Measurements from ENCODE around the gene GULP1.

The GULP1 gene

GRCh38 chr2:188391354-188391753 lies 99.7 kb downstream of the GULP1 start:
- Histone ChIP-seq H3K27ac (ENCODE audit: low read depth in 2 of 2, low read length in 2 of 2) (no peak overlapping the region), H3K4me3 (ENCODE audit: low read length in 2 of 2) (no peak overlapping the region), H3K4me1 (ENCODE audit: control insufficient read depth in 2 of 2, insufficient read depth in 2 of 2, low read length in 2 of 2) (no peaks in the 10 kb centered on the region), H3K27me3 (ENCODE audit: control insufficient read depth in 2 of 2, insufficient read depth in 2 of 2, low read length in 2 of 2) (no peaks in the 10 kb centered on the region), H3K9ac (ENCODE audit: low read depth in 1 of 2, low read length in 2 of 2) (no peak overlapping the region), H3K9me3 (ENCODE audit: control insufficient read depth in 2 of 2, low read length in 2 of 2) (no peaks in the 10 kb centered on the region), H3K36me3 (ENCODE audit: control insufficient read depth in 2 of 2, insufficient read depth in 2 of 2, low read length in 2 of 2) (no peaks in the 10 kb centered on the region)

- H3K4me1 ChIP-seq (ENCODE audit: control insufficient read depth in 2 of 2, insufficient read depth in 2 of 2, low read length in 2 of 2): no peaks in the 10 kb centered on the region
- H3K9me3 ChIP-seq (ENCODE audit: control insufficient read depth in 2 of 2, low read length in 2 of 2): no peaks in the 10 kb centered on the region
- H3K4me3 ChIP-seq (ENCODE audit: low read length in 2 of 2): no peak overlapping the region
- H3K9ac ChIP-seq (ENCODE audit: low read depth in 1 of 2, low read length in 2 of 2): no peak overlapping the region
- no peaks in the 10 kb centered on the region for H3K36me3 ChIP-seq (ENCODE audit: control insufficient read depth in 2 of 2, insufficient read depth in 2 of 2, low read length in 2 of 2)
- no peak overlapping the region for H3K27ac ChIP-seq (ENCODE audit: low read depth in 2 of 2, low read length in 2 of 2)
- no peaks in the 10 kb centered on the region for H3K27me3 ChIP-seq (ENCODE audit: control insufficient read depth in 2 of 2, insufficient read depth in 2 of 2, low read length in 2 of 2)
Observed at GRCh38 chr2:188394931-188395472, 103.3 kb downstream of the GULP1 start.

GRCh38 chr2:188395903-188396689 lies 104.4 kb downstream of the GULP1 start:
- Histone ChIP-seq H3K4me3 (ENCODE audit: low read length in 2 of 2) (no peak overlapping the region), H3K4me1 (ENCODE audit: control insufficient read depth in 2 of 2, insufficient read depth in 2 of 2, low read length in 2 of 2) (no peaks in the 10 kb centered on the region), H3K9me3 (ENCODE audit: control insufficient read depth in 2 of 2, low read length in 2 of 2) (no peaks in the 10 kb centered on the region), H3K36me3 (ENCODE audit: control insufficient read depth in 2 of 2, insufficient read depth in 2 of 2, low read length in 2 of 2) (no peaks in the 10 kb centered on the region), H3K27me3 (ENCODE audit: control insufficient read depth in 2 of 2, insufficient read depth in 2 of 2, low read length in 2 of 2) (no peaks in the 10 kb centered on the region), H3K9ac (ENCODE audit: low read depth in 1 of 2, low read length in 2 of 2) (no peak overlapping the region), H3K27ac (ENCODE audit: low read depth in 2 of 2, low read length in 2 of 2) (no peak overlapping the region)

- Histone ChIP-seq H3K27ac (ENCODE audit: low read depth in 2 of 2, low read length in 2 of 2) (no peak overlapping the region), H3K4me1 (ENCODE audit: control insufficient read depth in 2 of 2, insufficient read depth in 2 of 2, low read length in 2 of 2) (no peaks in the 10 kb centered on the region), H3K9me3 (ENCODE audit: control insufficient read depth in 2 of 2, low read length in 2 of 2) (no peaks in the 10 kb centered on the region), H3K4me3 (ENCODE audit: low read length in 2 of 2) (no peak overlapping the region), H3K36me3 (ENCODE audit: control insufficient read depth in 2 of 2, insufficient read depth in 2 of 2, low read length in 2 of 2) (no peaks in the 10 kb centered on the region), H3K9ac (ENCODE audit: low read depth in 1 of 2, low read length in 2 of 2) (no peak overlapping the region), H3K27me3 (ENCODE audit: control insufficient read depth in 2 of 2, insufficient read depth in 2 of 2, low read length in 2 of 2) (no peaks in the 10 kb centered on the region)
Observed at GRCh38 chr2:188399159-188399558, 107.5 kb downstream of the GULP1 start.

- Histone ChIP-seq H3K9ac (ENCODE audit: low read depth in 1 of 2, low read length in 2 of 2) (no peak overlapping the region), H3K36me3 (ENCODE audit: control insufficient read depth in 2 of 2, insufficient read depth in 2 of 2, low read length in 2 of 2) (no peaks in the 10 kb centered on the region), H3K27ac (ENCODE audit: low read depth in 2 of 2, low read length in 2 of 2) (no peak overlapping the region), H3K4me3 (ENCODE audit: low read length in 2 of 2) (no peak overlapping the region), H3K9me3 (ENCODE audit: control insufficient read depth in 2 of 2, low read length in 2 of 2) (no peaks in the 10 kb centered on the region), H3K27me3 (ENCODE audit: control insufficient read depth in 2 of 2, insufficient read depth in 2 of 2, low read length in 2 of 2) (no peaks in the 10 kb centered on the region), H3K4me1 (ENCODE audit: control insufficient read depth in 2 of 2, insufficient read depth in 2 of 2, low read length in 2 of 2) (no peaks in the 10 kb centered on the region)
Observed at GRCh38 chr2:188403676-188404075, 112.0 kb downstream of the GULP1 start.

- Histone ChIP-seq H3K27ac (ENCODE audit: low read depth in 2 of 2, low read length in 2 of 2) (no peak overlapping the region), H3K9ac (ENCODE audit: low read depth in 1 of 2, low read length in 2 of 2) (no peak overlapping the region), H3K9me3 (ENCODE audit: control insufficient read depth in 2 of 2, low read length in 2 of 2) (no peaks in the 10 kb centered on the region), H3K27me3 (ENCODE audit: control insufficient read depth in 2 of 2, insufficient read depth in 2 of 2, low read length in 2 of 2) (no peaks in the 10 kb centered on the region), H3K36me3 (ENCODE audit: control insufficient read depth in 2 of 2, insufficient read depth in 2 of 2, low read length in 2 of 2) (no peaks in the 10 kb centered on the region), H3K4me3 (ENCODE audit: low read length in 2 of 2) (no peak overlapping the region), H3K4me1 (ENCODE audit: control insufficient read depth in 2 of 2, insufficient read depth in 2 of 2, low read length in 2 of 2) (no peaks in the 10 kb centered on the region)
Observed at GRCh38 chr2:188404341-188405004, 112.8 kb downstream of the GULP1 start.

- Histone ChIP-seq H3K4me3 (ENCODE audit: low read length in 2 of 2) (no peak overlapping the region), H3K27ac (ENCODE audit: low read depth in 2 of 2, low read length in 2 of 2) (no peak overlapping the region), H3K27me3 (ENCODE audit: control insufficient read depth in 2 of 2, insufficient read depth in 2 of 2, low read length in 2 of 2) (no peaks in the 10 kb centered on the region), H3K9me3 (ENCODE audit: control insufficient read depth in 2 of 2, low read length in 2 of 2) (no peaks in the 10 kb centered on the region), H3K4me1 (ENCODE audit: control insufficient read depth in 2 of 2, insufficient read depth in 2 of 2, low read length in 2 of 2) (no peaks in the 10 kb centered on the region), H3K9ac (ENCODE audit: low read depth in 1 of 2, low read length in 2 of 2) (no peak overlapping the region), H3K36me3 (ENCODE audit: control insufficient read depth in 2 of 2, insufficient read depth in 2 of 2, low read length in 2 of 2) (no peaks in the 10 kb centered on the region)
Observed at GRCh38 chr2:188406414-188406813, 114.7 kb downstream of the GULP1 start.

- Histone ChIP-seq H3K9me3 (ENCODE audit: control insufficient read depth in 2 of 2, low read length in 2 of 2) (peaks cover 0 to 2% of the 10 kb centered on the region in 2 donors), H3K27me3 (ENCODE audit: control insufficient read depth in 2 of 2, insufficient read depth in 2 of 2, low read length in 2 of 2) (no peaks in the 10 kb centered on the region), H3K4me1 (ENCODE audit: control insufficient read depth in 2 of 2, insufficient read depth in 2 of 2, low read length in 2 of 2) (no peaks in the 10 kb centered on the region), H3K4me3 (ENCODE audit: low read length in 2 of 2) (no peak overlapping the region), H3K27ac (ENCODE audit: low read depth in 2 of 2, low read length in 2 of 2) (no peak overlapping the region), H3K9ac (ENCODE audit: low read depth in 1 of 2, low read length in 2 of 2) (no peak overlapping the region), H3K36me3 (ENCODE audit: control insufficient read depth in 2 of 2, insufficient read depth in 2 of 2, low read length in 2 of 2) (no peaks in the 10 kb centered on the region)
Observed at GRCh38 chr2:188410504-188411235, 119.0 kb downstream of the GULP1 start.

GRCh38 chr2:188412190-188412589 lies 120.5 kb downstream of the GULP1 start:
- no peaks in the 10 kb centered on the region for H3K4me1 ChIP-seq (ENCODE audit: control insufficient read depth in 2 of 2, insufficient read depth in 2 of 2, low read length in 2 of 2)
- no peak overlapping the region for H3K9ac ChIP-seq (ENCODE audit: low read depth in 1 of 2, low read length in 2 of 2)
- H3K4me3 ChIP-seq (ENCODE audit: low read length in 2 of 2): no peak overlapping the region
- H3K27ac ChIP-seq (ENCODE audit: low read depth in 2 of 2, low read length in 2 of 2): no peak overlapping the region
- H3K27me3 ChIP-seq (ENCODE audit: control insufficient read depth in 2 of 2, insufficient read depth in 2 of 2, low read length in 2 of 2): no peaks in the 10 kb centered on the region
- no peaks in the 10 kb centered on the region for H3K36me3 ChIP-seq (ENCODE audit: control insufficient read depth in 2 of 2, insufficient read depth in 2 of 2, low read length in 2 of 2)
- H3K9me3 ChIP-seq (ENCODE audit: control insufficient read depth in 2 of 2, low read length in 2 of 2): peaks cover 0 to 2% of the 10 kb centered on the region in 2 donors

GRCh38 chr2:188414411-188414810 lies 122.7 kb downstream of the GULP1 start:
- H3K27me3 ChIP-seq (ENCODE audit: control insufficient read depth in 2 of 2, insufficient read depth in 2 of 2, low read length in 2 of 2): no peaks in the 10 kb centered on the region
- H3K4me1 ChIP-seq (ENCODE audit: control insufficient read depth in 2 of 2, insufficient read depth in 2 of 2, low read length in 2 of 2): no peaks in the 10 kb centered on the region
- no peak overlapping the region for H3K4me3 ChIP-seq (ENCODE audit: low read length in 2 of 2)
- H3K9ac ChIP-seq (ENCODE audit: low read depth in 1 of 2, low read length in 2 of 2): no peak overlapping the region
- peaks cover 0 to 2% of the 10 kb centered on the region in 2 donors for H3K9me3 ChIP-seq (ENCODE audit: control insufficient read depth in 2 of 2, low read length in 2 of 2)
- no peaks in the 10 kb centered on the region for H3K36me3 ChIP-seq (ENCODE audit: control insufficient read depth in 2 of 2, insufficient read depth in 2 of 2, low read length in 2 of 2)
- no peak overlapping the region for H3K27ac ChIP-seq (ENCODE audit: low read depth in 2 of 2, low read length in 2 of 2)
